UCSD-AML1 (cell line): ENCODE measurements around the gene SATB1.
"Not testable (repeated sequence)": the region's sequence is repeated elsewhere in the genome, so short reads cannot be mapped to it uniquely, and the experiment has no call there.

ENCODE experiments used
- DNase-seq: peaks from one replicate; lab custom pipeline; 2025; ENCODE audit not compliant: unreplicated experiment; lab: John Stamatoyannopoulos, UW

The SATB1 gene

GRCh38 chr3:18355832-18356231 is 69.3 kb downstream of the SATB1 start:
- DNase-seq: no peak

GRCh38 chr3:18354701-18355100 is 70.4 kb downstream of the SATB1 start:
- DNase-seq: no peak

- DNase-seq: no peak
These were observed 73.1 kb downstream of the SATB1 start for GRCh38 chr3:18351823-18352744.

- no peak for DNase-seq
These were observed 74.0 kb downstream of the SATB1 start for GRCh38 chr3:18351069-18351628.

GRCh38 chr3:18349197-18349798 is 75.8 kb downstream of the SATB1 start:
- DNase-seq: no peak

- DNase-seq: no peak
These were observed 79.0 kb downstream of the SATB1 start for GRCh38 chr3:18346097-18346496.

GRCh38 chr3:18345015-18345367 is 80.1 kb downstream of the SATB1 start:
- DNase-seq: no peak

GRCh38 chr3:18344306-18345014 is 80.7 kb downstream of the SATB1 start:
- no peak for DNase-seq

GRCh38 chr3:18343809-18344208 is 81.3 kb downstream of the SATB1 start:
- no peak for DNase-seq

GRCh38 chr3:18338827-18339514 is 86.2 kb downstream of the SATB1 start:
- no peak for DNase-seq

GRCh38 chr3:18337231-18337630 is 87.9 kb downstream of the SATB1 start:
- DNase-seq: no peak

GRCh38 chr3:18334837-18335601 is 90.1 kb downstream of the SATB1 start:
- no peak for DNase-seq

- not testable (repeated sequence) for DNase-seq
These were observed 94.2 kb downstream of the SATB1 start for GRCh38 chr3:18330772-18331441.

GRCh38 chr3:18308096-18308650 is 117.0 kb downstream of the SATB1 start:
- no peak for DNase-seq

GRCh38 chr3:18307529-18307928 is 117.6 kb downstream of the SATB1 start:
- no peak for DNase-seq

GRCh38 chr3:18302517-18302916 is 122.6 kb downstream of the SATB1 start:
- DNase-seq: no peak

GRCh38 chr3:18301781-18302180 is 123.4 kb downstream of the SATB1 start:
- DNase-seq: no peak

- no peak for DNase-seq
These were observed 124.2 kb downstream of the SATB1 start for GRCh38 chr3:18300916-18301315.

- DNase-seq: no peak
These were observed 128.0 kb downstream of the SATB1 start for GRCh38 chr3:18297126-18297525.
